H9 (cell line): ENCODE data around the gene IMPA2. TPM values are rescaled to one million over a fixed set of nuclear protein-coding genes. Genes with fewer than 3 reads are reported as not detected.

Source experiments
- DNase-seq: peaks from one replicate; pipeline ENCODE4 v3.0.0-alpha.2; 2017
- H2AFZ ChIP-seq: one replicate; pipeline ENCODE4 v1.6.1; 2013; ENCODE audit warnings: mild to moderate bottlenecking, low read length, control low read depth, moderate library complexity
- H2AK5ac ChIP-seq: 2 replicates; pipeline ENCODE4 v1.6.1; 2013; ENCODE audit warnings: low read length, control low read depth, mixed read lengths; ENCODE audit not compliant: insufficient read length
- H2BK120ac ChIP-seq: one replicate; pipeline ENCODE4 v1.6.1; 2013; ENCODE audit warnings: low read depth, mild to moderate bottlenecking, low read length, control low read depth, inconsistent platforms; ENCODE audit not compliant: poor library complexity, severe bottlenecking
- H2BK12ac ChIP-seq: 2 replicates; pipeline ENCODE4 v1.6.1; 2013; ENCODE audit warnings: low read length, control low read depth, mixed read lengths, low read depth; ENCODE audit not compliant: insufficient read length
- H2BK15ac ChIP-seq: 2 replicates; pipeline ENCODE4 v1.6.1; 2013; ENCODE audit warnings: low read depth, low read length, control low read depth
- H2BK20ac ChIP-seq: one replicate; pipeline ENCODE4 v1.6.1; 2013; ENCODE audit warnings: low read depth, mild to moderate bottlenecking, low read length, control low read depth, inconsistent platforms; ENCODE audit not compliant: poor library complexity, severe bottlenecking
- H2BK5ac ChIP-seq: 2 replicates; pipeline ENCODE4 v1.6.1; 2013; ENCODE audit warnings: low read length, control low read depth, mixed read lengths; ENCODE audit not compliant: insufficient read length
- H3K14ac ChIP-seq: 2 replicates; pipeline ENCODE4 v1.6.1; 2013; ENCODE audit warnings: low read length, control low read depth; ENCODE audit not compliant: insufficient read depth
- H3K18ac ChIP-seq: 2 replicates; pipeline ENCODE4 v1.6.1; 2013; ENCODE audit warnings: low read depth, mild to moderate bottlenecking, mixed read lengths, low read length, control low read depth; ENCODE audit not compliant: insufficient read length
- H3K23ac ChIP-seq: 2 replicates; pipeline ENCODE4 v1.6.1; 2013; ENCODE audit warnings: low read length, control low read depth, mixed read lengths, low read depth; ENCODE audit not compliant: insufficient read length
- H3K23me2 ChIP-seq: 2 replicates; pipeline ENCODE4 v1.6.1; 2013; ENCODE audit warnings: low read depth, mild to moderate bottlenecking, mixed read lengths, low read length, control low read depth; ENCODE audit not compliant: insufficient read length, poor library complexity, severe bottlenecking
- H3K27ac ChIP-seq: 2 replicates; pipeline ENCODE4 v1.5.1; 2013; ENCODE audit warnings: low read length, control low read depth, mixed read lengths, low read depth; ENCODE audit not compliant: insufficient read length
- H3K27me3 ChIP-seq: 2 replicates; pipeline ENCODE4 v1.6.1; 2013; ENCODE audit warnings: low read length, control low read depth, inconsistent platforms; ENCODE audit not compliant: insufficient read depth
- H3K4ac ChIP-seq: 2 replicates; pipeline ENCODE4 v1.6.1; 2013; ENCODE audit warnings: low read depth, mild to moderate bottlenecking, control low read depth, inconsistent platforms, low read length, moderate library complexity
- H3K4me1 ChIP-seq: 2 replicates; pipeline ENCODE4 v1.6.1; 2013; ENCODE audit warnings: low read length, control low read depth, inconsistent platforms; ENCODE audit not compliant: insufficient read depth
- H3K4me2 ChIP-seq: 2 replicates; pipeline ENCODE4 v1.6.1; 2013; ENCODE audit warnings: low read length, control low read depth, mixed read lengths; ENCODE audit not compliant: insufficient read length, insufficient read depth
- H3K56ac ChIP-seq: 2 replicates; pipeline ENCODE4 v1.6.1; 2013; ENCODE audit warnings: low read depth, mild to moderate bottlenecking, mixed read lengths, low read length, control low read depth; ENCODE audit not compliant: insufficient read length
- H3K79me1 ChIP-seq: 2 replicates; pipeline ENCODE4 v1.6.1; 2013; ENCODE audit warnings: low read depth, mild to moderate bottlenecking, moderate library complexity, low read length, control low read depth, inconsistent platforms; ENCODE audit not compliant: insufficient read depth, poor library complexity, severe bottlenecking
- H3K79me2 ChIP-seq: 2 replicates; pipeline ENCODE4 v1.6.1; 2013; ENCODE audit warnings: low read length, control low read depth, inconsistent platforms; ENCODE audit not compliant: insufficient read depth
- H3K9ac ChIP-seq: 2 replicates; pipeline ENCODE4 v1.6.1; 2013; ENCODE audit warnings: low read length, control low read depth, mixed read lengths; ENCODE audit not compliant: insufficient read length; ENCODE audit errors: extremely low read depth
- H3K9me3 ChIP-seq: one replicate; pipeline ENCODE4 v1.6.1; 2013; ENCODE audit warnings: low read depth, low read length, inconsistent platforms; ENCODE audit not compliant: control insufficient read depth
- H3T11ph ChIP-seq: one replicate; pipeline ENCODE4 v1.6.1; 2013; ENCODE audit warnings: mild to moderate bottlenecking, low read length, control low read depth, inconsistent platforms
- H4K20me1 ChIP-seq: one replicate; pipeline ENCODE4 v1.6.1; 2013; ENCODE audit not compliant: control insufficient read depth, insufficient read length, insufficient read depth
- H4K5ac ChIP-seq: 2 replicates; pipeline ENCODE4 v1.6.1; 2013; ENCODE audit warnings: low read depth, mild to moderate bottlenecking, mixed read lengths, low read length, control low read depth; ENCODE audit not compliant: insufficient read length
- H4K8ac ChIP-seq: replicated peaks from 2 replicates; pipeline ENCODE4 v1.6.1; 2013; ENCODE audit warnings: low read length, control low read depth, mixed read lengths, low read depth; ENCODE audit not compliant: insufficient read length
- H4K91ac ChIP-seq: 2 replicates; pipeline ENCODE4 v1.6.1; 2013; ENCODE audit warnings: low read depth, mild to moderate bottlenecking, moderate library complexity, mixed read lengths, low read length, control low read depth; ENCODE audit not compliant: insufficient read length
- H3K27ac Mint-ChIP-seq, 3 experiments: 2 replicates in 2 of 3; 3 replicates in 1 of 3; pipeline ENCODE4 v1.8.0; 2020 to 2021; ENCODE audit warnings: mixed read lengths in 3 of 3, mild to moderate bottlenecking in 1 of 3, moderate library complexity in 1 of 3
- H3K27me3 Mint-ChIP-seq: 2 replicates; pipeline ENCODE4 v1.8.0; 2021; ENCODE audit warnings: low read depth, mild to moderate bottlenecking, moderate library complexity, mixed read lengths
- H3K36me3 Mint-ChIP-seq, 3 experiments: 2 replicates in 2 of 3; 3 replicates in 1 of 3; pipeline ENCODE4 v1.8.0; 2020 to 2021; ENCODE audit warnings: low read depth in 3 of 3, mixed read lengths in 3 of 3; ENCODE audit not compliant: insufficient read depth in 1 of 3
- H3K4me1 Mint-ChIP-seq, 2 experiments: 2 replicates each; pipeline ENCODE4 v1.8.0; 2020; ENCODE audit warnings: mixed read lengths in 2 of 2
- H3K4me3 Mint-ChIP-seq, 2 experiments: 2 replicates in 1 of 2; 3 replicates in 1 of 2; pipeline ENCODE4 v1.8.0; 2020 to 2021; ENCODE audit warnings: mild to moderate bottlenecking in 2 of 2, mixed read lengths in 2 of 2, moderate library complexity in 1 of 2
- H3K9me3 Mint-ChIP-seq, 2 experiments: 2 replicates in 1 of 2; 3 replicates in 1 of 2; pipeline ENCODE4 v1.8.0; 2020; ENCODE audit warnings: mild to moderate bottlenecking in 2 of 2, mixed read lengths in 2 of 2, moderate library complexity in 1 of 2
- CTCF ChIP-seq: fragments of 200-600 bp; sonication (generic); conservative IDR thresholded peaks from 3 replicates; pipeline ENCODE4 v1.8.0; 2021; ENCODE audit warnings: antibody characterized with exemption, mild to moderate bottlenecking
- WGBS: extraction: QIAGEN DNeasy Blood & Tissue Kit; methylation state at CpG from one replicate; pipeline ENCODE4 v1.1.7; 2013; ENCODE audit warnings: missing lambda C conversion rate, low lambda C conversion rate, mixed read lengths; ENCODE audit not compliant: insufficient read length; ENCODE audit errors: extremely low coverage; 5-methylcytosine and 5-hydroxymethylcytosine counted together
- total RNA-seq: library from RNA; stranded (reverse); gene quantifications from 2 replicates; pipeline ENCODE4 v1.2.1, GENCODE V29; 2021

The IMPA2 gene
- total RNA-seq, 1 experiment from 2014 or later = 73.8 TPM

GRCh38 chr18:12044591-12044990, 63.3 kb downstream of the IMPA2 start:
- no peak overlapping the region for H2BK120ac ChIP-seq
- H3K79me1 ChIP-seq = no peaks in the 10 kb centered on the region

More at GRCh38 chr18:12044591-12044990, 63.3 kb downstream of the IMPA2 start:
- no peak for DNase-seq
- Mint-ChIP-seq H3K4me3 (no peak overlapping the region), H3K27ac (no peak overlapping the region), H3K27me3 (peaks cover 3% of the 10 kb centered on the region), H3K9me3 (no peaks in the 10 kb centered on the region), H3K4me1 (peaks cover 0 to 5% of the 10 kb centered on the region in 2 experiments; a peak in 1 of 4 replicates), H3K36me3 (no peaks in the 10 kb centered on the region)
- Histone ChIP-seq H3K79me2 (no peaks in the 10 kb centered on the region), H3K4me2 (no peak overlapping the region), H2AFZ (no peak overlapping the region), H3K4me1 (no peaks in the 10 kb centered on the region), H4K8ac (no peak overlapping the region), H2BK20ac (no peak overlapping the region), H3K23ac (no peak overlapping the region), H3T11ph (no peak overlapping the region), H3K9me3 (no peaks in the 10 kb centered on the region), H2AK5ac (no peak overlapping the region), H3K9ac (no peak overlapping the region), H3K23me2 (no peaks in the 10 kb centered on the region), H2BK5ac (no peak overlapping the region), H4K5ac (no peak overlapping the region), H4K20me1 (no peaks in the 10 kb centered on the region), H3K14ac (no peak overlapping the region), H3K27ac (no peak overlapping the region), H2BK15ac (no peak overlapping the region), H3K18ac (no peak overlapping the region), H2BK12ac (no peak overlapping the region), H3K56ac (no peak overlapping the region), H3K27me3 (no peaks in the 10 kb centered on the region), H3K4ac (no peak overlapping the region), H4K91ac (no peak overlapping the region)
- no CpG with 5 or more reads among the region's 5 CpGs for WGBS
- no peak for TF ChIP-seq CTCF
